Measurements from ENCODE around the gene LMF1.
"Not testable (repeated sequence)": the region's sequence is repeated elsewhere in the genome, so short reads cannot be mapped to it uniquely, and the experiment has no call there.

Gene LMF1

GRCh38 chr16:847681-848445 is 122.9 kb downstream of the LMF1 start:
- Mint-ChIP-seq H3K4me3 (no peak overlapping the region), H3K36me3 (no peaks in the 10 kb centered on the region), H3K27me3 (no peaks in the 10 kb centered on the region), H3K9me3 (no peaks in the 10 kb centered on the region), H3K4me1 (peaks cover 5% of the 10 kb centered on the region), H3K27ac (no peak overlapping the region)
- DNase-seq (ENCODE audit: low spot score in 2 of 2), result no peak
- ATAC-seq (ENCODE audit: low read depth), result no peak

DNA sequence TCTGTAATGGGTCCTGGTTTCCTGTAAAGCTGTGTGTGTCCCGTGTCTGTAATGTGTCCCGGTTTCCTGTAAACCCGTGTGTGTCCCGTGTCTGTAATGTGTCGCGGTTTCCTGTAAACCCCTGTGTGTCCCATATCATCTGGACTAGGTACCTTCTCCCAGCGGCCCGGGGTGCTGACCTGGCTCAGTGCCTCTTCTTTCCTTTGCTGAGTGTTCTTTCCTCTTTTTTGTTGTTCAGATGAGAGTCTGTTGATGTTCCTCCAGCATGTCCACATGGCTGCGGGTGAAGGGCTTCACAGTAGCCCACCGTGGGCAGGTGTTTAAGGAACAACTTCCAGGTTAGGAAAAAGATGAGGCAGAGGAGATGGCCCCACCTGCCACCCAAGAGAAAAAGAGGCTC is 123.6 kb downstream of the LMF1 start:
- Mint-ChIP-seq H3K27ac (no peak overlapping the region), H3K4me1 (peaks cover 5% of the 10 kb centered on the region), H3K9me3 (no peaks in the 10 kb centered on the region), H3K4me3 (no peak overlapping the region), H3K36me3 (no peaks in the 10 kb centered on the region), H3K27me3 (no peaks in the 10 kb centered on the region)
- DNase-seq (ENCODE audit: low spot score in 2 of 2) (no peak), ATAC-seq (ENCODE audit: low read depth) (no peak)

DNA sequence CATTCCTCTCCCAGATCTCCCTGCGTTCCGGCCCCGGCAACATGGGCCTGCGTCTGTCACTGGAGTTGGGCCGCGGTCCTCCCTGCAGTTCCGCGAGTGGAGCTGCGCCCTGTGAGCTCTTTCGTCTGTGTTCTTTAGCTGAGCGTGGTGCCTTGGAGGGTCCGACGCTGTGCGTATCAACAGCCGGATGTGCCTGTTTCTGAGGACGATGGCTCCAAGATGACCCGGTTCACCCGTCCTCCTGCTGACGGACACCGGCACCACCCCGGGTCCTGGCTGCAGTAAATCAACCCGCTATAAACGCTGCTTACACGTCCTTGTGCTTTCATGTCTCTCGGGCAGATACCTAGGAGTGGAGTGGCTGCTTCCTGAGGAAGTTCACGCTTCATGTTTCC is 125.4 kb downstream of the LMF1 start:
- H3K27ac Mint-ChIP-seq, result no peak overlapping the region
- H3K4me3 Mint-ChIP-seq, result no peak overlapping the region
- no peak for DNase-seq (ENCODE audit: low spot score in 2 of 2)
- no peaks in the 10 kb centered on the region for H3K36me3 Mint-ChIP-seq
- no peaks in the 10 kb centered on the region for H3K9me3 Mint-ChIP-seq
- peaks cover 4% of the 10 kb centered on the region for H3K4me1 Mint-ChIP-seq
- H3K27me3 Mint-ChIP-seq, result no peaks in the 10 kb centered on the region
- no peak for ATAC-seq (ENCODE audit: low read depth)

- DNase-seq (ENCODE audit: low spot score in 2 of 2) (no peak), ATAC-seq (ENCODE audit: low read depth) (no peak)
- H3K27me3 Mint-ChIP-seq, result no peaks in the 10 kb centered on the region
- no peak overlapping the region for H3K27ac Mint-ChIP-seq
- no peaks in the 10 kb centered on the region for H3K4me1 Mint-ChIP-seq
- H3K36me3 Mint-ChIP-seq, result no peaks in the 10 kb centered on the region
- H3K9me3 Mint-ChIP-seq, result no peaks in the 10 kb centered on the region
- no peak overlapping the region for H3K4me3 Mint-ChIP-seq
These were observed 126.0 kb downstream of the LMF1 start for GRCh38 chr16:844638-845350.

- Mint-ChIP-seq H3K27ac (no peak overlapping the region), H3K27me3 (peaks cover 2% of the 10 kb centered on the region), H3K4me3 (no peak overlapping the region), H3K9me3 (peaks cover 1% of the 10 kb centered on the region), H3K36me3 (no peaks in the 10 kb centered on the region), H3K4me1 (no peaks in the 10 kb centered on the region)
- no peak for DNase-seq (ENCODE audit: low spot score in 2 of 2)
- ATAC-seq (ENCODE audit: low read depth), result no peak
These were observed 127.0 kb downstream of the LMF1 start for GRCh38 chr16:843771-844170.

DNA sequence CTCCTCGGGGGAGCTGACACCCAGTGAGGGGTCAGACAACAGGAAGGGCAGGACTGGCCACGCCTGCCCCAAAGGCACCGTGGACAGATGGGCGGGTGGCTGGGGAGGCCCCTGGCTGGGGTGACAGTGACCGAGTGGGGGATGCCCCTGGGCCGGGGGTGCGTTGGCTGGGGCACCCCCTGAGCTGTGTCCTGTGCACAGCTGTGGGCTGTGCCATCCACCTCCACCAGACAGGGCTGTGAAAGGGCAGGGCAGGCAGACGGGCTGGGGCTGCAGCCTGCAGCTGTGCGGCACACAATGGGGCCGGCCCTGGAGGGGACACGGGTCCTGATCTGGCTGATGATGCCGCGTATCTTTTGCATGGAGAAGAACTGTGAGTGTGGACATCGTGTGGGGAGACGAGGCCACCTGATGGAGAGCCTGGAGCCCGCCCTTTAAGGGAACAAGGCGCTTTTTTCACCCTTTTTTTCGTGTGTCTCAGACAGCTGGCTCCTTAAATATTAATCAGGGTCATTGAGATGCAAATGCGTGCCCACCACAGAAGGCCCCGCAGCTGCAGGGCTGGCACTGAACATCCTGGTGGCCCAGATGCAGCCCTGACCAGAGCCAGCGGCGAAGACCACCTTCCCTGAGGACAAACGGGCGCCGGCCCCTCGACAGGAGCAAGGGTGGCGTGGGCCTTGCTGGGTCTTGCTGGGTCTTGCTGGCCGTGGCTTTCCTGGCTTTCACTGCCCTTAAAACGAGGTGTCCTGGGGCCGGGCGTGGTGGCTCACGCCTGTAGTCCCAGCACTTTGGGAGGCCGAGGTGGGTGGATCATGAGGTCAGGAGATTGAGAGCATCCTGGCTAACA is 127.8 kb downstream of the LMF1 start:
- Mint-ChIP-seq H3K4me3 (no peak overlapping the region), H3K27ac (no peak overlapping the region), H3K27me3 (peaks cover 2% of the 10 kb centered on the region), H3K4me1 (no peaks in the 10 kb centered on the region), H3K9me3 (peaks cover 1% of the 10 kb centered on the region), H3K36me3 (no peaks in the 10 kb centered on the region)
- ATAC-seq (ENCODE audit: low read depth) (no peak), DNase-seq (ENCODE audit: low spot score in 2 of 2) (no peak)

- Mint-ChIP-seq H3K4me1 (no peaks in the 10 kb centered on the region), H3K27me3 (peaks cover 2% of the 10 kb centered on the region), H3K27ac (no peak overlapping the region), H3K4me3 (no peak overlapping the region), H3K36me3 (no peaks in the 10 kb centered on the region), H3K9me3 (peaks cover 1% of the 10 kb centered on the region)
- DNase-seq (ENCODE audit: low spot score in 2 of 2), result no peak
- no peak for ATAC-seq (ENCODE audit: low read depth)
These were observed 128.7 kb downstream of the LMF1 start for GRCh38 chr16:842061-842476.

- Mint-ChIP-seq H3K4me3 (no peak overlapping the region), H3K27ac (no peak overlapping the region), H3K4me1 (no peaks in the 10 kb centered on the region), H3K9me3 (peaks cover 2% of the 10 kb centered on the region), H3K27me3 (peaks cover 2% of the 10 kb centered on the region), H3K36me3 (no peaks in the 10 kb centered on the region)
- ATAC-seq (ENCODE audit: low read depth) (no peak), DNase-seq (ENCODE audit: low spot score in 2 of 2) (no peak)
These were observed 129.2 kb downstream of the LMF1 start for GRCh38 chr16:841455-842060.

DNA sequence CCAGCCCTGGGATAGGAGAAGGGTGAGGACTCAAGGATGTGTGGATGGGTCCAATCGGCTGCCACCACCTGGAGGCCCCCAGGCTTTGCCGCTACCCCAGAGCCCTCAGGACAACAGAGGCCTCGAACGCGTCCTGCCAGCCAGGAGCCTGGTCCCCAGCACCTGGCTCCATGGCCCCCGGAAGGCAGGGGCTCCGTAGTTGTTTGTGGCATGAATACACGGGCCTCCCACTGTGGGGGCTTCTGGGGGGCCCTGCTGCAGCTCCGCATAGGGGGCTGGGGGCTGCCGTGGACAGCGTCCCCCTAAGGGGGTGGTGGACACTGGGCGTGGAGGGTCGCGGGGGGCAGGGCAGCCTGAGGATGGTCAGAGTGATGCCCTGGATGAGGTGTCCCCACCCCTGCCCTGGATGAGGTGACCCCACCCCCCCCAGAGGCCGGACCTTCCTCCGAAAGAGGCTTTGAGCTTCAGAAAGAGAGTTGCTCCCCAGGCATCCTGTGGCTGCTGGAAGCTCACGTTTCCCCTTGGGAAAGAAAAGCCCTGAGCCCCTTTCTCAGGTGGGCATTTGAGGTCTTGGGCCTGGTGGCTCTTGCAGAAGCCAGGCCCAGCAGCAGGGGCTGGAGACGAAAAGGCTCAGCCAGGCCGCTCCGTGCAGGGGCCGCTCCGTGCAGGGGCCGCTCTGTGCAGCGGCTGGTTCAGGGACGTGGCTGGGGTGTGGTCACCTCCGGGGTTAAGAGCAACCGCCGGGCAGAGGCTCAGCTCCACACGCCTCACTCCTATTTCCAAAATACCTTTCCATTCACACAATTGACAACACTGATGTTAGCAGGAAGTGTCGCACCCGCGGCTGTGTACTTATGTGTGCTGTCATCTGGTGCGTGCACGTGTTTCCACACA is 130.0 kb downstream of the LMF1 start:
- H3K4me3 Mint-ChIP-seq, result no peak overlapping the region
- peaks cover 2% of the 10 kb centered on the region for H3K27me3 Mint-ChIP-seq
- ATAC-seq (ENCODE audit: low read depth), result no peak
- no peaks in the 10 kb centered on the region for H3K4me1 Mint-ChIP-seq
- peaks cover 7% of the 10 kb centered on the region for H3K9me3 Mint-ChIP-seq
- no peaks in the 10 kb centered on the region for H3K36me3 Mint-ChIP-seq
- no peak for DNase-seq (ENCODE audit: low spot score in 2 of 2)
- H3K27ac Mint-ChIP-seq, result no peak overlapping the region

DNA sequence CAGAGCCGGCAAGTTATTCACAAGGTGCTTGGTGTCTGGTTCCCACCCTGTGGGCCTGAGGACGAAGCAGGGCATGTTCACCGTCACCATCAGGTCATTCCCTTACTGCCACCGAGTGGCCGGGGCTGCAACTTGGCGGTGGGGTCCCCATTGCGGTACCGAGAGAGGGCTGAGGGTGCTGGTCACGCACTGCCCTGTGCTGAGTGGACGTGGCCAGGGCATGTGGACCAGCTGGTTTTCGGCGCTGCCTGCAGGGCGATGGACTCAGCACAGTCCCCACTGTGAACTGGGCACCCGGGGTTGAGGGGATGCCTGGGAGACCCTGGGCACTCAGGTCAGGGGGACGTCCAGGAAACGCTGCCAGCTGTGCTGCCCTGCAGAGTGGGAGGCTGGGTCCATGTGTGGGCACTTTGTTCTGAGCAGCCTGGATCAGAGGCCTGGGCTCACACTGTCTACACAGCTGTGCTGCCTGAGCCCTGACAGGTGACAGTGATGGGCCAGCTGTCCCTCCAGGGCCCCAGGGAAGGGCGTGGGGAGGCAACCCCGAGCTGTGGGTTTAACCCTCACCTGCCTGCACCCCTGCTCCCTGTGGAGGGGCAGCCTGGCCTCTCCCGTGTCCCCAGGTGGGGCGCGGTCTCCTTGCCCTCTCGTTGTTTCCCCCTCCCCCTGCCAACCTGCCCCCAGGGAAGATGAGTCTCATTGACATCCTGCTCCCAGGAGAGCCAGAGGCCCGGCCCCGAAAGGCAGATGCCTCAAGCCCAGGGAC is 131.0 kb downstream of the LMF1 start:
- Mint-ChIP-seq H3K9me3 (peaks cover 7% of the 10 kb centered on the region), H3K27me3 (peaks cover 2% of the 10 kb centered on the region), H3K4me1 (no peaks in the 10 kb centered on the region), H3K27ac (no peak overlapping the region), H3K36me3 (no peaks in the 10 kb centered on the region), H3K4me3 (no peak overlapping the region)
- DNase-seq (ENCODE audit: low spot score in 2 of 2) (no peak), ATAC-seq (ENCODE audit: low read depth) (no peak)

- DNase-seq (ENCODE audit: low spot score in 2 of 2) (no peak), ATAC-seq (ENCODE audit: low read depth) (no peak)
- no peak overlapping the region for H3K4me3 Mint-ChIP-seq
- no peak overlapping the region for H3K27ac Mint-ChIP-seq
- no peaks in the 10 kb centered on the region for H3K36me3 Mint-ChIP-seq
- no peaks in the 10 kb centered on the region for H3K4me1 Mint-ChIP-seq
- H3K27me3 Mint-ChIP-seq, result peaks cover 2% of the 10 kb centered on the region
- peaks cover 7% of the 10 kb centered on the region for H3K9me3 Mint-ChIP-seq
These were observed 132.0 kb downstream of the LMF1 start for GRCh38 chr16:838741-839140.

- not testable (repeated sequence) for H3K4me3 Mint-ChIP-seq; H3K27me3 Mint-ChIP-seq; DNase-seq (ENCODE audit: low spot score in 2 of 2); H3K36me3 Mint-ChIP-seq; ATAC-seq (ENCODE audit: low read depth); H3K4me1 Mint-ChIP-seq; H3K9me3 Mint-ChIP-seq; H3K27ac Mint-ChIP-seq
These were observed 134.0 kb downstream of the LMF1 start for GRCh38 chr16:836822-837221.

DNA sequence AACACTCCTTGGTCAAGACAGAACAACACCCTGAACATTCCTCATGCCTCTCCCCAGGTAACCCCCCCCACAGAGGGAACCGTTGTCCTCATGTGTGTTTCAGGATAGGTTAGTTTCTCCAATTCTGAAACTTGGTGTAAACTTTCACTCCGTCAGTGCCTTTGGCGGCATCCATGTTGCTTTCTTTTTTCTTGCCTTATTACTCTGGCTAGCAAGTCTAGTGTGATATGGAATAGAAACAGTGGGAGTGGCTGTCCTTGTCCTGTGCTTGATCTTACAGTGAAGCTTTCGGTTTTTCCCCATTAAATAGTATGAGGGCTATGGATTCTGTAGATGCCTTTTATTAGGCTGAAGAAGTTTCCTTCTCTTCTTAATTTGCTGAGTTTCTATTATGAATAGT is 134.6 kb downstream of the LMF1 start:
- H3K27me3 Mint-ChIP-seq, result peaks cover 2% of the 10 kb centered on the region
- no peaks in the 10 kb centered on the region for H3K36me3 Mint-ChIP-seq

More for the DNA sequence above, 134.6 kb downstream of the LMF1 start:
- ATAC-seq (ENCODE audit: low read depth) (no peak), DNase-seq (ENCODE audit: low spot score in 2 of 2) (no peak)
- Mint-ChIP-seq H3K4me1 (no peaks in the 10 kb centered on the region), H3K4me3 (no peak overlapping the region), H3K27ac (no peak overlapping the region), H3K9me3 (peaks cover 7% of the 10 kb centered on the region)
